HL-60 (cell line): ENCODE measurements around the gene ABCF2.

Source experiments
- DNase-seq, 2 experiments: peaks; one replicate each; pipeline ENCODE4 v3.0.0-alpha.2; 2010 to 2020; ENCODE audit warnings: low read depth in 1 of 2, low spot score in 1 of 2
- H3K27ac ChIP-seq: fragments of 250-450 bp; sonication (Bioruptor Pico); replicated peaks from 2 replicates; pipeline ENCODE4 v1.5.1; 2020; ENCODE audit warnings: mild to moderate bottlenecking, moderate library complexity
- H3K27me3 ChIP-seq: fragments of 250-450 bp; sonication (Bioruptor Pico); 2 replicates; pipeline ENCODE4 v1.5.1; 2021; ENCODE audit warnings: mild to moderate bottlenecking, moderate library complexity; ENCODE audit not compliant: insufficient read depth, poor library complexity, severe bottlenecking
- H3K4me3 ChIP-seq: replicated peaks from 2 replicates; pipeline ENCODE4 v1.5.1; 2011; ENCODE audit warnings: mild to moderate bottlenecking, control low read depth, low read length; ENCODE audit not compliant: insufficient read depth
- GABPA ChIP-seq: IDR thresholded peaks from 2 replicates; pipeline ENCODE4 v1.6.1; 2012; ENCODE audit warnings: low read depth
- POLR2AphosphoS5 ChIP-seq: IDR thresholded peaks from 2 replicates; pipeline ENCODE4 v1.6.1; 2012; ENCODE audit warnings: low read depth
- SPI1 ChIP-seq: IDR thresholded peaks from 2 replicates; pipeline ENCODE4 v1.6.1; 2012; ENCODE audit warnings: low read depth, mild to moderate bottlenecking, borderline replicate concordance
- TF ChIP-seq, protein P1 (sequence below): IDR thresholded peaks from 2 replicates; pipeline ENCODE4 v1.6.1; 2012; ENCODE audit warnings: low read depth; ENCODE audit not compliant: insufficient replicate concordance
- TF ChIP-seq, protein P2 (sequence below): IDR thresholded peaks from one replicate; pipeline ENCODE4 v1.5.1; 2011; ENCODE audit warnings: low read length, control low read depth, inconsistent platforms; ENCODE audit not compliant: insufficient read depth

The ABCF2 gene

DNA sequence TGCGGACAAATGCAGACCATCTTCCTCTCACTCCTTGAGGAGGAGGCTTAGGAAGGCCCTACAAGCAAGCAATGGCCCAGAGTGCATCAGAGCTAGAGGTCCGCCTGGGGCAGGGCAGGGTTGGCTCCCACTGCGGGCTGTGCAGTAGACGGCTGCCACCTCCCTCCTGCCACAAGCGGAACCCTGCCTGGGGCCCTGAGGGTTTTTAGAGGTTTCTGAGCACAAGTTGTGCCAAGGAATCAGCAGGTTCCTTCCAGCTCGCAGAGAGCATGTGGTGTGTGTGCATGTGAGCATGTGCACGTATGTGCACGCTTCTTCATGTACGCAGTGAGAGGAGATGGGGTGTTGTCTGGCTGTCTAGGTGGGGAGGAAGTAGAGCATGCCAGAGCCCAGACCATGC is 47.4 kb upstream of the ABCF2 start:
- Histone ChIP-seq H3K27me3 (no peaks in the 10 kb centered on the region), H3K4me3 (no peak overlapping the region), H3K27ac (peak overlapping the region; percentile 57)
- DNase-seq = peak in 1 of 2 experiments; percentile 76
- TF ChIP-seq POLR2AphosphoS5 (no peak), GABPA (no peak), SPI1 (no peak)
- TF ChIP-seq, protein P1, sequence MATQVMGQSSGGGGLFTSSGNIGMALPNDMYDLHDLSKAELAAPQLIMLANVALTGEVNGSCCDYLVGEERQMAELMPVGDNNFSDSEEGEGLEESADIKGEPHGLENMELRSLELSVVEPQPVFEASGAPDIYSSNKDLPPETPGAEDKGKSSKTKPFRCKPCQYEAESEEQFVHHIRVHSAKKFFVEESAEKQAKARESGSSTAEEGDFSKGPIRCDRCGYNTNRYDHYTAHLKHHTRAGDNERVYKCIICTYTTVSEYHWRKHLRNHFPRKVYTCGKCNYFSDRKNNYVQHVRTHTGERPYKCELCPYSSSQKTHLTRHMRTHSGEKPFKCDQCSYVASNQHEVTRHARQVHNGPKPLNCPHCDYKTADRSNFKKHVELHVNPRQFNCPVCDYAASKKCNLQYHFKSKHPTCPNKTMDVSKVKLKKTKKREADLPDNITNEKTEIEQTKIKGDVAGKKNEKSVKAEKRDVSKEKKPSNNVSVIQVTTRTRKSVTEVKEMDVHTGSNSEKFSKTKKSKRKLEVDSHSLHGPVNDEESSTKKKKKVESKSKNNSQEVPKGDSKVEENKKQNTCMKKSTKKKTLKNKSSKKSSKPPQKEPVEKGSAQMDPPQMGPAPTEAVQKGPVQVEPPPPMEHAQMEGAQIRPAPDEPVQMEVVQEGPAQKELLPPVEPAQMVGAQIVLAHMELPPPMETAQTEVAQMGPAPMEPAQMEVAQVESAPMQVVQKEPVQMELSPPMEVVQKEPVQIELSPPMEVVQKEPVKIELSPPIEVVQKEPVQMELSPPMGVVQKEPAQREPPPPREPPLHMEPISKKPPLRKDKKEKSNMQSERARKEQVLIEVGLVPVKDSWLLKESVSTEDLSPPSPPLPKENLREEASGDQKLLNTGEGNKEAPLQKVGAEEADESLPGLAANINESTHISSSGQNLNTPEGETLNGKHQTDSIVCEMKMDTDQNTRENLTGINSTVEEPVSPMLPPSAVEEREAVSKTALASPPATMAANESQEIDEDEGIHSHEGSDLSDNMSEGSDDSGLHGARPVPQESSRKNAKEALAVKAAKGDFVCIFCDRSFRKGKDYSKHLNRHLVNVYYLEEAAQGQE = no peak
- TF ChIP-seq, protein P2, sequence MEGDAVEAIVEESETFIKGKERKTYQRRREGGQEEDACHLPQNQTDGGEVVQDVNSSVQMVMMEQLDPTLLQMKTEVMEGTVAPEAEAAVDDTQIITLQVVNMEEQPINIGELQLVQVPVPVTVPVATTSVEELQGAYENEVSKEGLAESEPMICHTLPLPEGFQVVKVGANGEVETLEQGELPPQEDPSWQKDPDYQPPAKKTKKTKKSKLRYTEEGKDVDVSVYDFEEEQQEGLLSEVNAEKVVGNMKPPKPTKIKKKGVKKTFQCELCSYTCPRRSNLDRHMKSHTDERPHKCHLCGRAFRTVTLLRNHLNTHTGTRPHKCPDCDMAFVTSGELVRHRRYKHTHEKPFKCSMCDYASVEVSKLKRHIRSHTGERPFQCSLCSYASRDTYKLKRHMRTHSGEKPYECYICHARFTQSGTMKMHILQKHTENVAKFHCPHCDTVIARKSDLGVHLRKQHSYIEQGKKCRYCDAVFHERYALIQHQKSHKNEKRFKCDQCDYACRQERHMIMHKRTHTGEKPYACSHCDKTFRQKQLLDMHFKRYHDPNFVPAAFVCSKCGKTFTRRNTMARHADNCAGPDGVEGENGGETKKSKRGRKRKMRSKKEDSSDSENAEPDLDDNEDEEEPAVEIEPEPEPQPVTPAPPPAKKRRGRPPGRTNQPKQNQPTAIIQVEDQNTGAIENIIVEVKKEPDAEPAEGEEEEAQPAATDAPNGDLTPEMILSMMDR = no peak

DNA sequence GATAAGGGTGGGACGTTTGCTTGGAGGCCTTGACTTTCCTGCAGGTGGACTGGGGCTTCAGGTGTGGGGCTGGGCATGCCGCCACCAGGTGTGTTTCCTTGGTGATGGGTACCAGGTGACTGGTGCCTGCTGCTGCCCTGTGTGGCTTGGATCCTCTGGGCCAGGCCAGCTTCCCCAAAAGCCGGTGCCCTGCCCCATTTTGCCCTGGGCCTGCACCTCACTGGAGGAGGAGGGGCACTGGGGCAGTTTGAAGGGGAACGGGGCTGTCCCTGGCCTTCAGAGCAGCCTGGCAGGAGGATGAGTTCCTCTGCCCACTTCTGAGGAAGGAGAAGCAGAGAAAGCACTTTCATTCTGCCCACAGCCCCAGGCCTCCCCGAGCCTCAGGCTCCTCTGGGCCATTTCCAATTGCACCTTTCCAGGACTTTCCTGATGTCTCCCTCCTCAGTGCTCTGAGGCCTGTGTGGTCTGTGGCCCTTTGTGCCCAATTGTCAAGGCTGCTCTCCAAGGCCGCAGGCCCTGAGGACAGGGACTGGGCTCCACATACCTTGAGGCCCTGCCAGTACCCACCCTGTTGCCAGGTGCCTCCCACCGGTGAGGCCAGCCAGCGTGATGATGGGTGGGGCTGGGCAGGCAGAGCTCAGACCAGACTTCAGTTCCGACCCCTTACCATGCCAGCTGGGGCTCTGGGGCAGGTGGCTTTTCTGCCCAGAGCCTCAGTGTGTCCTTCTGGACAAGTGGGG is 46.8 kb upstream of the ABCF2 start:
- DNase-seq = peak in 1 of 2 experiments; percentile 61
- H3K27ac ChIP-seq = peak overlapping the region; percentile 57
- TF ChIP-seq, protein P1 = no peak
- no peak overlapping the region for H3K4me3 ChIP-seq
- no peaks in the 10 kb centered on the region for H3K27me3 ChIP-seq

- no peak for TF ChIP-seq SPI1
- TF ChIP-seq POLR2AphosphoS5 = no peak
- TF ChIP-seq, protein P1 = no peak
- Histone ChIP-seq H3K4me3 (no peak overlapping the region), H3K27ac (no peak overlapping the region; the same call in 1 of the 2 replicates), H3K27me3 (no peaks in the 10 kb centered on the region)
- no peak for DNase-seq
Measured at GRCh38 chr7:151272877-151273276, 45.9 kb upstream of the ABCF2 start.

- no peak for TF ChIP-seq POLR2AphosphoS5
- TF ChIP-seq, protein P2 = no peak
- TF ChIP-seq SPI1 = no peak
- TF ChIP-seq, protein P1 = no peak
- no peak for TF ChIP-seq GABPA
- DNase-seq = no peak
- H3K4me3 ChIP-seq = no peak overlapping the region
- H3K27ac ChIP-seq = peak overlapping the region; percentile 41
- no peaks in the 10 kb centered on the region for H3K27me3 ChIP-seq
Measured at GRCh38 chr7:151272405-151272804, 45.4 kb upstream of the ABCF2 start.
